ENCODE results near the gene TXNL4A.
"Not testable (repeated sequence)": the region's sequence is repeated elsewhere in the genome, so short reads cannot be mapped to it uniquely, and the experiment has no call there.

Gene TXNL4A

DNA sequence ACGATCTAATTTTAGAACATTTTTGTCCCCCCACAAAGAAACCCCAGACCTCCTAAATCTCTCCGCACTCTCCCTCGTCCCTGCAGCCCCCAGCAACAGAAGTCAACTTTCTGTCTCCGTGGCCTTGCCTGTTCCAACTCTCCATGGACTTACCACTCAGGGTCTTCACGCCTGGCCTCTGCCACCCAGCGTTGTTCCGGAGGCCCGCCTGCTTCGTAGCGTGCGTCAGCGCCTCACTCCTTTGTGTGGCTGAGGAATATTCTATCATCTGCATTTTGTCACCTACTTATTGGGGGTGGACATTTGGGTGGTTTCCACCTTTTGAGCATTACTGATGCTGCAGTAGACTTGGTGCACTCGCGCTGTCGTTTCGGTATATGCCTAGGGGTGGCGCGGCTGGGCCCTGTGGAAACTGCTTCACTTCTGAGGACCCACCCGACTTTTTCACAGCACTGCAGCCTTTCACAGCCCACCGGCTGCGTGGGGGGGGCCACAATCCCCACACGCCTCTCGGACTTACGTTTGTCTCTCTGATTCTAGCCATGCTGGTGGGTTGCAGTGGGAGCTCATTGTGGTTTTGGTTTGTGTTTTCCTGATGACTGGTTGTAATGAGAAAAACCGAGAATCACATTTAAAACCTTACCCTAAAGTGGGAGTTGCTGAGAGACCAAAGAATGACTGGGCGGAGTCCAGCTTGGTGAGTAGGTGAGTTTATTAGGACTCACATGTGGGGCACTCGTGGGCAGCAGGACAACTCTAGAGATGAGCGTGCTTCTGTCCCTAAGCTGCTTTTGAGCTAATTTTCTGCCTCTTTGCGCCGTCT is 25.3 kb downstream of the TXNL4A start:
- peaks cover 4% of the 10 kb centered on the region for H3K27me3 Mint-ChIP-seq (ENCODE audit: low read depth)
- H3K4me1 Mint-ChIP-seq (ENCODE audit: low read depth) = peaks cover 27% of the 10 kb centered on the region
- H3K27ac Mint-ChIP-seq = no peak overlapping the region
- no peaks in the 10 kb centered on the region for H3K9me3 Mint-ChIP-seq
- no peaks in the 10 kb centered on the region for H3K36me3 Mint-ChIP-seq (ENCODE audit: low read depth)
- peak overlapping the region; percentile 60 for H3K4me3 Mint-ChIP-seq

DNA sequence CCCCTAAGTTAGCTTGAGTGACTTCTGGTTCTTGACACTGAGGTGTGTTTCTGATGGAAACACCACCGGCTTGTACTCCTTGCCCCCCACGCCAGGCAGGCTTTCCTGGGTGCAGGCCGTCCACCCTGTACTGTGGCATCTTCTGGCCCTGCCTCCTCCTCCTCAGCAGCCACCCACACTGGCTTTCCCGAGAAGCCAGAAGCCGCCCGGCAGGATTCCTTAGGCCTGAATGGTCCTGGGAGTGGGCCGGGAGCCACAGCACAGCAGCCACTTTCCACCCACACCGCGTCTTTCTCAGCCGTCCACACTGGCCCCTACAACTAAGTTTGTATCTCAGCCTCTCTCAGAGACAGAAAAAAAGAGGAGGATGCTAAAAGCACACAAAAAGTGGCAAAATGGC is 26.1 kb downstream of the TXNL4A start:
- Mint-ChIP-seq H3K36me3 (ENCODE audit: low read depth) (no peaks in the 10 kb centered on the region), H3K9me3 (no peaks in the 10 kb centered on the region), H3K27ac (no peak overlapping the region), H3K4me3 (no peak overlapping the region), H3K4me1 (ENCODE audit: low read depth) (peaks cover 27% of the 10 kb centered on the region), H3K27me3 (ENCODE audit: low read depth) (peaks cover 4% of the 10 kb centered on the region)

DNA sequence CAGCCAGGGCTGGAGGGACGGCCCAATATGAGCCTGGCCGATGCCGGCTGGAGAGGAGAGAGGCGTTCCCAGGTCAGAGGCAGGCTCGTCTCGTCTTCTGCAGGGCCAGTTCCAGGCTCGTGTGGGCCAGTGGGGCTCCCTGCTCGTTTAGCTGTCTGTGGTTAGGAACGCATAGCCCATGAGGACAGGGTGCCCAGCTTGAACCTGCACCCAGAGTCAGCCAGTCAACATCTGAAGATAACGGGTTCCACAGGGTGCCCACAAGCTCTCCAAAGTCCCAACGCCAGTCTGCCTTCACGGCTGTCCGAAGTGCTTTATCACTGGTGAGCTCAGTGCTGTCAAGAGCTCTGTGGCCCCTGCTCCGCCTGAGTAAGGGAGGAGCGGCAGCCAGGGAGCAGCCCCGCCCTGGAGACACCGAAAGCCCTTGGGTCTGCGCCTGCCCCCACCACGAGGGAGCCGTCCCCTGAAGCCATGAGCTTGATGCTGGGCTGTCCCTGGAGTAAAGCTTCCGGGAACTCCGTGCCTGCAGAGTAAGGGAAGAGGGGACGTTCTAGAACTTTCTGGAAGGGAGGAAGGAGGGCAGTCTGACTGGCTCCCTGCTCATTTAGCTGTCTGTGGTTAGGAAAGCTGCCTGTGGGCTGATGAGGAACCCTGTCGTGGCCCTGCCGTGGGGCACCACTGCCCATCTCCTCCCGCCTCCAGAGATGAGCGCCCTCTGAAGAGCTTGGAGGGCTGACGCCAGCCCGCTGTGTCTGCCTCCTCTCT is 26.7 kb downstream of the TXNL4A start:
- H3K27me3 Mint-ChIP-seq (ENCODE audit: low read depth) = peaks cover 4% of the 10 kb centered on the region
- no peaks in the 10 kb centered on the region for H3K36me3 Mint-ChIP-seq (ENCODE audit: low read depth)
- no peak overlapping the region for H3K27ac Mint-ChIP-seq
- no peaks in the 10 kb centered on the region for H3K9me3 Mint-ChIP-seq
- H3K4me3 Mint-ChIP-seq = no peak overlapping the region
- peaks cover 27% of the 10 kb centered on the region for H3K4me1 Mint-ChIP-seq (ENCODE audit: low read depth)

DNA sequence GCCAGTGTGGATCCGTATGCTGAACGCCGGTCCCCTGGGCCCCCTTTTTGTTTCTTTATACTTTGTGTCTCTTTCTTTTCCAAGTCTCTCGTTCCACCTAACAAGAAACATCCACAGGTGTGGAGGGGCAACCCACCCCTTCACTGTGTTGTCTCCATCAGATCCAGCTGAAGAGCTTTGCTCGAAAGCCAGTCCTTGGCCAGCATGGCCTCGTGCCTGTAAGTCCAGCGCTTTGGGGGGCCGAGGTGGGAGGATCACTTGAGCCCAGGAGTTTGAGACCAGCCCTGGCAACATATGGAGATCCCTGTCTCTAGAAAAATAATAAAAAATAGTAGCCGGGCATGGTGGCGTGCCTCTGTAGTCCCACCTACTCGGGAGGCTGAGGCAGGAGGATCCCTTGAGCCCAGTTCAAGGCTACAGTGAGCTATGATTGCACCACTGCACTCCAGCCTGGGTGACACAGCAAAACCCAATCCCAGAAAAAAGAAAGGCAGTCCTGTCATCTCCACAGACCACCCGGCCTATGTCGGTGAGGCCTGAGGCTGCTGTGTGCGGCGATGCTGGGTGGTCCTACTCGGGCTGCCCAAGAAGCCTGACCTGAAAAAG is 27.3 kb downstream of the TXNL4A start:
- H3K9me3 Mint-ChIP-seq = no peaks in the 10 kb centered on the region
- peaks cover 4% of the 10 kb centered on the region for H3K27me3 Mint-ChIP-seq (ENCODE audit: low read depth)
- H3K36me3 Mint-ChIP-seq (ENCODE audit: low read depth) = no peaks in the 10 kb centered on the region
- peaks cover 27% of the 10 kb centered on the region for H3K4me1 Mint-ChIP-seq (ENCODE audit: low read depth)
- H3K4me3 Mint-ChIP-seq = no peak overlapping the region
- H3K27ac Mint-ChIP-seq = no peak overlapping the region

DNA sequence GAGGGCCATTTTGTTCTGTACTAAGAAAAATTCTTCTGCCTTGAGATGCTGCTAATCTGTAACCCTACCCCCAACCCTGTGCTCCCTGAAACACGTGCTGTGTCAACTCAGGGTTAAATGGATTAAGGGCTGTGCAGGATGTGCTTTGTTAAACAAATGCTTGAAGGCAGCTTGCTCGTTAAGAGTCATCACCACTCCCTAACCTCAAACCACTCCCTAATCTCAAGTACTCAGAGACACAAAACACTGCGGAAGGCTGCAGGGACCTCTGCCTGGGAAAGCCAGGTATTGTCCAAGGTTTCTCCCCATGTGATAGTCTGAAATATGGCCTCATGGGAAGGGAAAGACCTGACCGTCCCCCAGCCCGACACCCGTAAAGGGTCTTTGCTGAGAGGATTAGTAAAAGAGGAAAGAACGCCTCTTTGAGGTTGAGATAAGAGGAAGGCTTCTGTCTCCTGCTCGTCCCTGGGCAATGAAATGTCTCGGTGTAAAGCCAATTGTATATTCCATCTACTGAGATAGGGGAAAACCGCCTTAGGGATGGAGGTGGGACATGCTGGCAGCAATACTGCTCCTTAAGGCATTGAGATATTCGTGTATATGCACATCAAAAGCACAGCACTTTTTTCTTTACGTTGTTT is 28.1 kb downstream of the TXNL4A start:
- H3K4me3 Mint-ChIP-seq = peak overlapping the region; percentile 59
- H3K27ac Mint-ChIP-seq = peak overlapping the region; percentile 81

DNA sequence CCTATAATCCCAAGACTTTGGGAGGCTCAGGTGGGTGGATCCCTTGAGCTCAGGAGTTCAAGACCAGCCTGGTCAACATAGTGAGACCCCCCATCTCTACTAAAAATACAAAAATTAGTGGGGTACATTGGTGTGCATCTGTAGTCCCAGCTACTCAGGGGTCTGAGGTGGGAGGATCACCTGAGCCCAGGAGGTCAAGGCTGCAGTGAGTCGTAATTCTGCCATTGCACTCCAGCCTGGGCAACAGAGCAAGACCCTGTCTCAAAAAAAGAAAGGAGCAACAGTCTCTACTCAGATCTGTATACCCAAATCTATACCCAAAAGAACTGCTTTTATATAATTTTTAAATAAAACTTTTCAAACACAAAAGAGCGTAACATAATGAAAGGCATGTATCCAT is 29.4 kb downstream of the TXNL4A start:
- Mint-ChIP-seq H3K4me3 (no peak overlapping the region), H3K4me1 (ENCODE audit: low read depth) (peaks cover 23% of the 10 kb centered on the region), H3K36me3 (ENCODE audit: low read depth) (no peaks in the 10 kb centered on the region), H3K27me3 (ENCODE audit: low read depth) (peaks cover 8% of the 10 kb centered on the region), H3K27ac (no peak overlapping the region), H3K9me3 (no peaks in the 10 kb centered on the region)

More for the DNA sequence above, 28.1 kb downstream of the TXNL4A start:
- not testable (repeated sequence) for H3K9me3 Mint-ChIP-seq; H3K36me3 Mint-ChIP-seq (ENCODE audit: low read depth); H3K27me3 Mint-ChIP-seq (ENCODE audit: low read depth)
- peaks cover 23% of the 10 kb centered on the region for H3K4me1 Mint-ChIP-seq (ENCODE audit: low read depth)

DNA sequence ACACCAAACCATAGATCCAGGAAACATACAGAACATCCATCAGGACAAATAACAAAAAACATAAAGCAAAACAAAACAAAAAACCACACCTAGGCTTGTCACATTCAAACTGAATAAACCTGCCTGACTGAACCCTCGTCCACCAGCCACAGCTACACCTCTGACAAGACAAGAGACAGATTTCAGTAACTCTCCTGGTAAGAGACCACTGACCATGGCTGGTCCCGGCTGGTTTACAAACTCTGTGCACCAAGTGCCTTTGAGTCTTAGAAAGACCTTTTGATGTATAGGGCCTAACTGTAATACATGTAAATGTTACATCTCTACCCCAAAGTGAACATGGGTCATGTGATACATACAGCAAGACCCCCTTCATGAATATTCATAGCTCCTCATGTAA is 32.1 kb downstream of the TXNL4A start:
- Mint-ChIP-seq H3K4me3 (no peak overlapping the region), H3K27ac (no peak overlapping the region), H3K27me3 (ENCODE audit: low read depth) (peaks cover 4% of the 10 kb centered on the region), H3K36me3 (ENCODE audit: low read depth) (no peaks in the 10 kb centered on the region), H3K9me3 (no peaks in the 10 kb centered on the region), H3K4me1 (ENCODE audit: low read depth) (peaks cover 15% of the 10 kb centered on the region)

DNA sequence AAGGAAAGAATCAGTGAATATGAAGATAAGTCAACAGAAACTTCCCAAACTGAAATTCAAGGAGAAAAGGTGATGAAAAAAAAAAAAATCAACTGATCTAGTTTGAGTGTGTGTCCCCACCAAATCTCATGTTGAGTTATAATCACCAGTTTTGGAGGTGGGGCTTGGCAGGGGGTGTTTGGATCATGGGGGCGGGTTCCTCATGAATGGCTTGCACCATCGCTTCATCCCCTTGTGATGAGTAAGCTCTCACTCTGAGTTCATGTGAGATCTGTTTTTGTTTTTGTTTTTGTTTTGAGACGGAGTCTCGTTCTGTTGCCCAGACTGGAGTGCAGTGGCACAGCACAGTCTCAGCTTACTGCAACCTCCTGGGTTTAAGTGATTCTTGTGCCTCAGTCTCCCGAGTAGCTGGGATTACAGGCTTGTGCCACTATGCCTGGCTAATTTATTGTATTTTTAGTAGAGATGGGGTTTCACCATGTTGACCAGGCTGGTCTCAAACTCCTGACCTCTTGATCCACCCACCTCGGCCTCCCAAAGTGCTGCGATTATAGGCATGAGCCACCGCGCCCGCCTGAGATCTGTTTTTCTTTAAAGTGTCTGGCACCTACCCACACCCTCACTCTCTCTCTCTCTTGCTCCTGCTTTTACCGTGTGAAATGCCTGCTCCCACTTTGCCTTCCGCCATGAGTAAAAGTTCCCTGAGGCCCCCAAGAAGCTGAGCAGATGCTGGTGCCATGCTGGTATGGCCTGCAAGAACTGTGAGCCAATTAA is 32.9 kb downstream of the TXNL4A start:
- no peak overlapping the region for H3K27ac Mint-ChIP-seq
- H3K4me1 Mint-ChIP-seq (ENCODE audit: low read depth) = peaks cover 12% of the 10 kb centered on the region
- H3K27me3 Mint-ChIP-seq (ENCODE audit: low read depth) = peaks cover 4% of the 10 kb centered on the region
- H3K4me3 Mint-ChIP-seq = no peak overlapping the region
- H3K9me3 Mint-ChIP-seq = no peaks in the 10 kb centered on the region
- H3K36me3 Mint-ChIP-seq (ENCODE audit: low read depth) = no peaks in the 10 kb centered on the region

DNA sequence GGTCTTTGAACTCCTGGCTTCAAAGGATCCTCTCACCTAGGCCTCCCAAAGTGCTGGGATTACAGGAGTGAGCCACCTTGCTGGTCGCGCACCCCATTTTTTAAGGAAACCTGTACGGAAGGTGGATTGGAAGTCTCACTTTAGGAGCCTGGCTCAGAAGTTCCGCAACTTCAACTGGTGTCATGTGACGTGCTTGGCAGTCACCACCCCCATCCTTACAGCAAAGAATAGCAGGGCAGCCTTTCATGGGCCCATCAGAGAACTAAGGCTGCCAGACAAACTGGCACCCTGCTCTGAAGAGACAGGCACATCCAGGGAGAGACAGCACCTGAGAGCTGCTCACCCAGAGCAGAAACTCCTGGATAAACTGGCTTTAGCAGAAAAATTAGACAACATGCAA is 33.6 kb downstream of the TXNL4A start:
- H3K4me3 Mint-ChIP-seq = no peak overlapping the region
- H3K36me3 Mint-ChIP-seq (ENCODE audit: low read depth) = no peaks in the 10 kb centered on the region
- peaks cover 13% of the 10 kb centered on the region for H3K4me1 Mint-ChIP-seq (ENCODE audit: low read depth)
- no peak overlapping the region for H3K27ac Mint-ChIP-seq
- H3K9me3 Mint-ChIP-seq = no peaks in the 10 kb centered on the region
- peaks cover 4% of the 10 kb centered on the region for H3K27me3 Mint-ChIP-seq (ENCODE audit: low read depth)

DNA sequence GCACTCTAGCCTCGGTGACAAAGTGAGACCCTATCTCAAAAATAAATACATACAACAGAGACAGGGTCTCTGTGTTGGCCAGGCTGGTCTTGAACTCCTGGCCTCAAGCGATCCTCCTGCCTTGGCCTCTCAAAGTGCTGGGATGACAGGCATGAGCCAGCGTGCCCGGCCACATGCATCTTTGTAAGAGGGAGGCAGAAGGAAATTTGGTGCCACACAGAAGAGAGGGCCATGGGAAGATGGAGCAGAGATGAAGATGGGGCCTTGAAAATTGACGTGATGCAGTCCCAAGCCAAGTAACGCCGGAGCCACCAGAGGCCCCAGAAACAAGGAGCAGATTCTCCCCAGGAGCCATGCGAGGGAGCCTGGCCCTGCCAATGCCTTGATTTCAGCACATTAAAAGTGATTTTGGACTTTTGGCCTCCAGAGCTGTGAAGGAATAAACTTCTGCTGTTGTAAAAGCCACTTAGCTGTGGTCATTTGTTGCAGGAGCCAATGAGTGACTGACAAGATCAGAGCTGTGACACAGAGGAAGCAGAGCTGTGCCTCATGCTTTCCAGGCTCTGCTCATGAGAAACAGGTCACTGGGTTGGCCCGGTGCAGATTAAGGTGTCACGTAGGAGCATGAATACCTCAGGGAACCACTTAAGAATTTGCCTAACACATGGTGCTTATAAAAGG is 34.3 kb downstream of the TXNL4A start:
- Mint-ChIP-seq H3K4me3 (no peak overlapping the region), H3K27me3 (ENCODE audit: low read depth) (peaks cover 4% of the 10 kb centered on the region), H3K36me3 (ENCODE audit: low read depth) (no peaks in the 10 kb centered on the region), H3K4me1 (ENCODE audit: low read depth) (peaks cover 14% of the 10 kb centered on the region), H3K9me3 (no peaks in the 10 kb centered on the region), H3K27ac (no peak overlapping the region)

DNA sequence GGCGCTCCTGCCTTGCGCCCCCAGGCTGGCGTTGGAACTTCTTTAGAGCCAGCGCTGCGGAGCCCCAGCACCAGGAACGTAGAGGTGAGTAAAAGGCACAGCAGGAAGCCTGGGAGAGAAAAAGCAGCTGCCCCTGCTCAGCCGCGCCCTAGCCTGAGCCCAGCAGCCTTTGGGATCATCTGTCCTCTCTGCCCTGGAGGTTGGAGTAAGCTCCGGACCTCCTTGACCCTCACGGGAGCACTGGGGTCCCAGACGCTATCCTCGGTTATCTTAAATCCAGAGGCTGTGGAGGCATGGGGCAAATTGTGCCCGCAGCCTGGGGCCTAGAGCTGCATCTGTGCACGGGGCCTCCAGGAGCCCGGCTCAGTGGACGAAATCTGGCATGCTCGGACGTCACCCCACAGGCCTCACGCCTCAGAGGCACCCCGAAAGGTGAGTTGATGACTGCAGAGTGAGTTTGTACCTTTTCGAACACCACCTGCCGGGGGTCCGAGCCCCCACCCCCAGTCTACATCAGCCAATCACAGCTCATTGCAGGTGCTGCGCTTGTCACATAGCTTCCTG is 35.3 kb downstream of the TXNL4A start:
- no peaks in the 10 kb centered on the region for H3K9me3 Mint-ChIP-seq
- no peak overlapping the region for H3K4me3 Mint-ChIP-seq
- H3K36me3 Mint-ChIP-seq (ENCODE audit: low read depth) = peaks cover 3% of the 10 kb centered on the region
- no peak overlapping the region for H3K27ac Mint-ChIP-seq
- H3K4me1 Mint-ChIP-seq (ENCODE audit: low read depth) = peaks cover 14% of the 10 kb centered on the region
- peaks cover 4% of the 10 kb centered on the region for H3K27me3 Mint-ChIP-seq (ENCODE audit: low read depth)

DNA sequence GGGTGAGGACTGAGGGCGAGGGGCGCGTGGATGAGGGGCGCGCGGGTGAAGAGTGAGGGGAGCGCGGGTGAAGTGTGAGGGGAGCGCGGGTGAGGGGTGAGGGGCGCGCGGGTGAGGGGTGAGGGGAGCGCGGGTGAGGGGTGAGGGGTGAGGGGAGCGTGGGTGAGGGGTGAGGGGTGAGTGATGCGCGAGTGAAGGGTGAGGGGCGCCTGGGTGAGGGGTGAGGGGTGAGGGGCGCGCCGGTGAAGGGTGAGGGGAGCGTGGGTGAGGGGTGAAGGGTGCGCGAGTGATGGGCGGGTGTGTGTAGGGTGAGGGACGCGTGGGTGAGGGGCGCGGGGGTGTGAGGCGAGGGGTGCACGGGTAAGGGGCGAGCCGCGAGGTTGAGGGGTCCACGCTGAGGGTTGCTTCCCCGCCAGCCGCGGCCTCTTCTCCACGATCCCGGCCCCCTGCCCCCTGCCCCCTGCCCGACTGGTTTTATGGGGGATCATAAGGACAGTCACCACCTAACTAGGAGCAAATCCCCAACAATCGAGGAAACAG is 35.8 kb downstream of the TXNL4A start:
- Mint-ChIP-seq H3K9me3 (no peaks in the 10 kb centered on the region), H3K36me3 (ENCODE audit: low read depth) (peaks cover 3% of the 10 kb centered on the region), H3K4me1 (ENCODE audit: low read depth) (peaks cover 14% of the 10 kb centered on the region), H3K27ac (no peak overlapping the region), H3K27me3 (ENCODE audit: low read depth) (peaks cover 4% of the 10 kb centered on the region), H3K4me3 (no peak overlapping the region)

All from T-helper 1 cell treated with Interleukin-12 subunit alpha and Interleukin-12 subunit beta and Interleukin-4 antibody, amounts not matched to agents 30 μg/mL and 1 μg/mL, for 36 hours (primary cell).